Stomach smooth muscle (tissue), 2 donors: ENCODE measurements around the gene C4orf51.

Experiments used
- H3K27ac ChIP-seq: one replicate; pipeline ENCODE4 v1.7.0; 2013; ENCODE audit warnings: mild to moderate bottlenecking, low read length, inconsistent platforms
- H3K27me3 ChIP-seq, 2 donors: one replicate each; pipeline ENCODE4 v1.7.0; 2013; ENCODE audit warnings: low read length in 2 of 2; ENCODE audit not compliant: insufficient read depth in 2 of 2, control insufficient read depth in 1 of 2
- H3K36me3 ChIP-seq, 2 donors: one replicate each; pipeline ENCODE4 v1.7.0; 2013; ENCODE audit warnings: low read length in 2 of 2; ENCODE audit not compliant: control insufficient read depth in 2 of 2, insufficient read depth in 2 of 2
- H3K4me1 ChIP-seq: one replicate; pipeline ENCODE4 v1.7.0; 2013; ENCODE audit warnings: low read length; ENCODE audit not compliant: control insufficient read depth, insufficient read depth
- H3K4me3 ChIP-seq, 2 donors: one replicate each; pipeline ENCODE4 v1.7.0; 2013; ENCODE audit warnings: low read length in 2 of 2
- H3K9ac ChIP-seq, 2 donors: one replicate each; pipeline ENCODE4 v1.7.0; 2013; ENCODE audit warnings: low read length in 2 of 2, mild to moderate bottlenecking in 1 of 2
- H3K9me3 ChIP-seq, 2 donors: one replicate each; pipeline ENCODE4 v1.7.0; 2013; ENCODE audit warnings: low read length in 2 of 2; ENCODE audit not compliant: control insufficient read depth in 2 of 2
- donor health status: healthy.
- donor health status: Pancreatic carcinoma.

The C4orf51 gene

DNA sequence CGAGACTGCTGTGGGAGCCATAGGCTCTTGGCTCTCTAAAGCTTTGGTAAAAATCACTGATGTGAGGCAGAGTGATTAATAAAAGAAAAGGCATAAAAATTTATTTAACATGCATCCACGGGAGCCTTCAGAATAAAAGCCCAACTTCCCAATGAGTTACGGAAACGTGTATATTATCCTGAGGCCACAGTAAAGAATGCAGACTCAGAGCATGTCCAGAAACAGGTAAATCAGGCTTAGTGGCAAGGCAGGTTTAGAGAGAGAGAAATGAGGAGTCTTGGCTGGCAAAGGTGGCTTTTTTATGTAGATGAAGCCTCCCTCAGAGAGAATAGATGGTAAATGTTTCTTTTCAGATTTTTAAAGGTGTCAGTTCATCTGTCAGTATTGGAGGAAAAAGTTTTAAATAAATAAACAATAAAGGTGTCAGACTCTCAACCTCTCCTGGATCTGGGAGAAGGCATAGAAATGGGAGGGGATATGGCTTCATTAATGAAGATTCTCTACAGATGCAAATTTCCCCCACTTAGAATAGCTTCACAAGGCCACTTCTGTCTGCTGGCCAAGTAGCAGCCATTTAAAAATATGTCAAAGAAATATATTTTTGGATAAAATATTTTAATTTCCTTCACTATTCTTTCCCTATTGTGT, 24.0 kb downstream of the C4orf51 start:
- no peaks in the 10 kb centered on the region for H3K4me1 ChIP-seq
- no peak overlapping the region for H3K27ac ChIP-seq
- no peak overlapping the region for H3K9ac ChIP-seq

DNA sequence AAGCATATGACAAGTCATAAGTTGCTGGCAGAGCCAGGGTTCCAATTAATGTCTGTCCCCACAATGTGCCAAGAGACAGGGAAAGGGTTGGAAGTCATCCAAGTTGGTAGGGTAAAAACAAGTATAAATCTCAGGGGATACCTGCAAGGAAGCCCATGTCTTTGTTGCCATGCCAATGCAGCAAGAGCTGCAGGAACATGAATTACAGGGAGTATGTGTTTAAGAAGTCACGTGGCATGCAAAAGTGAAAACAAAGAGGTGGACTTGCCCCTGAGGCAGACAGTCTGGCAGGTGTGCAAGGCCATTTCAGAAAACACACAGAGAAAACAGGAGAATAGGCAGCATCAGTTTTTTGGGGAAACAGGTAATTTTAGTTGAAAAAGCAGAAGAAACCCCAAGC, 29.4 kb downstream of the C4orf51 start:
- Histone ChIP-seq H3K4me1 (no peaks in the 10 kb centered on the region), H3K4me3 (no peak overlapping the region), H3K27ac (no peak overlapping the region), H3K9ac (no peak overlapping the region), H3K9me3 (no peaks in the 10 kb centered on the region), H3K36me3 (no peaks in the 10 kb centered on the region), H3K27me3 (no peaks in the 10 kb centered on the region)

More for the DNA sequence above, 24.0 kb downstream of the C4orf51 start:
- Histone ChIP-seq H3K9me3 (no peaks in the 10 kb centered on the region), H3K27me3 (no peaks in the 10 kb centered on the region), H3K36me3 (no peaks in the 10 kb centered on the region), H3K4me3 (no peak overlapping the region)

- H3K9ac ChIP-seq: no peak overlapping the region
- H3K27me3 ChIP-seq: no peaks in the 10 kb centered on the region
- no peaks in the 10 kb centered on the region for H3K9me3 ChIP-seq
- H3K36me3 ChIP-seq: no peaks in the 10 kb centered on the region
- no peak overlapping the region for H3K27ac ChIP-seq
- H3K4me3 ChIP-seq: no peak overlapping the region
- no peaks in the 10 kb centered on the region for H3K4me1 ChIP-seq
Observed at GRCh38 chr4:145709843-145710242, 29.9 kb downstream of the C4orf51 start.

- no peak overlapping the region for H3K4me3 ChIP-seq
- no peaks in the 10 kb centered on the region for H3K27me3 ChIP-seq
- no peaks in the 10 kb centered on the region for H3K9me3 ChIP-seq
- no peaks in the 10 kb centered on the region for H3K4me1 ChIP-seq
- no peaks in the 10 kb centered on the region for H3K36me3 ChIP-seq
- H3K27ac ChIP-seq: no peak overlapping the region
- no peak overlapping the region for H3K9ac ChIP-seq
Observed at GRCh38 chr4:145716200-145716599, 36.3 kb downstream of the C4orf51 start.

GRCh38 chr4:145716661-145717200, 36.8 kb downstream of the C4orf51 start:
- Histone ChIP-seq H3K4me1 (no peaks in the 10 kb centered on the region), H3K9ac (no peak overlapping the region), H3K9me3 (no peaks in the 10 kb centered on the region), H3K4me3 (no peak overlapping the region), H3K36me3 (no peaks in the 10 kb centered on the region), H3K27ac (no peak overlapping the region), H3K27me3 (no peaks in the 10 kb centered on the region)

DNA sequence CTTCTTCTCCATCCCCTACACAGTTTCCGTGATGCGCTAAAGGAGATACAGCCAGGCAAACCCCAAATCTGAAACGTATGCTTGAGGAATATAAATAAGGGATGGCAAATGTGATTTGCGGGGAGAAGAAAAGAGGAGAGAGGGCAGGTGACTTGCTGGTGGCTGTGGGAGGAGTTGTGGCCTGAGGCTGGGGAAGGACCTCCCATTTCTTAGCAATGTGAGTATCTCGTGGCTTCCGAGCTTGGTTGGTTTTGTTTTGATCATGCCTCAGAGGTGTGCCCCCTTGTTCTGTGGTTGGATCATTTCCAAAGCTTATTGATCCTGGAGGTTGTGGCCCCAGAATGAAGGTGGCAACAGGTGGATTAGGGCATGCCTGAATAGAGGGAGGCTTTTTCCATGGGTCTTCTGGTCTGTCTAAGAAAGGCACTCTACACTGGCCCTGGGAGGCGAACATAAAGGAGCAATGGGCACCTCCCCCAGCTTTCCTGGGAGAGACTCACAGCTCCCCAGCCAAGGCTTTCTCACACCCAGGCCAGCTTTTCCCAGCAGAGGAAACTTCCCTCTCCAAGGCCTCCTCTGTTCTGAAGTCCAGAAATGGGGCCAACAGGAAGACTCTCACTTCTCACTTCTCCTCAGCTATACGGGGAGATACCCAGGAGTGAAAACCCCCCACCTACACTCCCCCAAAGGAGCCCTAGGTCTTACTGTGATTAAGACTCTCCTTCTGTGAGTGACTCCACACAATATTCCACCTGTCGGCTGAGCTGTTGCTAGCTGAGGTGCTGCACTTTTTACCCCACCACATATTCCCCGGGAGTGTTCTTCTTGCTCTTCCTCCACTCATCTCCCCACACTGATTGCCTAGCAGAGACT, 40.0 kb downstream of the C4orf51 start:
- H3K4me3 ChIP-seq: no peak overlapping the region
- H3K9ac ChIP-seq: no peak overlapping the region
- H3K9me3 ChIP-seq: no peaks in the 10 kb centered on the region
- H3K27ac ChIP-seq: no peak overlapping the region
- no peaks in the 10 kb centered on the region for H3K4me1 ChIP-seq
- H3K27me3 ChIP-seq: no peaks in the 10 kb centered on the region
- H3K36me3 ChIP-seq: no peaks in the 10 kb centered on the region

- H3K27ac ChIP-seq: no peak overlapping the region
- no peaks in the 10 kb centered on the region for H3K36me3 ChIP-seq
- H3K4me1 ChIP-seq: no peaks in the 10 kb centered on the region
- no peaks in the 10 kb centered on the region for H3K9me3 ChIP-seq
- no peak overlapping the region for H3K4me3 ChIP-seq
- H3K27me3 ChIP-seq: no peaks in the 10 kb centered on the region
- H3K9ac ChIP-seq: no peak overlapping the region
Observed at GRCh38 chr4:145720656-145721055, 40.7 kb downstream of the C4orf51 start.

DNA sequence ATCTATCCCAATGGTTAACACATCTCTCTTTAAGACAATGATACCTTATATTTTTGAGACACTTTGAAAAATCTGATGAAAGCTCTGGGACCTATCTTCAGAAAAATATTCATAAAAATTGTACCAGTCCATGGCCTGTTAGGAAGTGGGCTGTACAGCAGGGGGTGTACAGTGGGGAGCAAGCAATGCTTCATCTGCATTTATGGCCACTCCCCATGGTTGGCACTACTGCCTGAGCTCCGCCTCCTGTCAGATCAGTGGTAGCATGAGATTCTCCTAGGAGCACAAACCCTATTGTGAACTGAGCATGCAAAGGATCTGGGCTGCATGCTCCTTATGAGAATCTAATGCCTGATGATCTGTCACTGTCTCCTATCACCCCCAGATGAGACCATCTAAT, 42.6 kb downstream of the C4orf51 start:
- H3K9me3 ChIP-seq: no peaks in the 10 kb centered on the region
- H3K9ac ChIP-seq: no peak overlapping the region
- H3K4me1 ChIP-seq: no peaks in the 10 kb centered on the region
- H3K36me3 ChIP-seq: no peaks in the 10 kb centered on the region
- no peak overlapping the region for H3K4me3 ChIP-seq
- H3K27ac ChIP-seq: no peak overlapping the region
- H3K27me3 ChIP-seq: no peaks in the 10 kb centered on the region

DNA sequence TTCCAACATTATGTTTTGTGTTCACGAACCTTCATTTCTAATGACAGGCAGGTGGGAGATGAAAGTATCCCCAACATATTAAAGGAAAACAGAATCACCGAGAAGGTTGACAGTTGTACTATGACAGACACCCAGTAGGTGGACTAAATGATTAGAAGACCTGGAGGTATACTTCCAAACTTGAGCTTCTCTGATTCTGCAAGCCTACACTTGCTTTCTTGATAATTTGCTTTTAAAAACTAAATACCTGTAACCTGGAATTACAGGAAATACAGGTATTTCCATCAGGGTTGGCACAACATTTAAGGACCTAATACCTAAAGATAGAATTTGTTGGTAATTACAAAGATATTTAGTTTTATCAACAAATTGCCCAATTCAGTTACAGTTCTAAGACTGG, 43.4 kb downstream of the C4orf51 start:
- no peaks in the 10 kb centered on the region for H3K9me3 ChIP-seq
- H3K4me3 ChIP-seq: no peak overlapping the region
- no peak overlapping the region for H3K27ac ChIP-seq
- H3K4me1 ChIP-seq: no peaks in the 10 kb centered on the region
- H3K27me3 ChIP-seq: no peaks in the 10 kb centered on the region
- H3K36me3 ChIP-seq: no peaks in the 10 kb centered on the region
- H3K9ac ChIP-seq: no peak overlapping the region

DNA sequence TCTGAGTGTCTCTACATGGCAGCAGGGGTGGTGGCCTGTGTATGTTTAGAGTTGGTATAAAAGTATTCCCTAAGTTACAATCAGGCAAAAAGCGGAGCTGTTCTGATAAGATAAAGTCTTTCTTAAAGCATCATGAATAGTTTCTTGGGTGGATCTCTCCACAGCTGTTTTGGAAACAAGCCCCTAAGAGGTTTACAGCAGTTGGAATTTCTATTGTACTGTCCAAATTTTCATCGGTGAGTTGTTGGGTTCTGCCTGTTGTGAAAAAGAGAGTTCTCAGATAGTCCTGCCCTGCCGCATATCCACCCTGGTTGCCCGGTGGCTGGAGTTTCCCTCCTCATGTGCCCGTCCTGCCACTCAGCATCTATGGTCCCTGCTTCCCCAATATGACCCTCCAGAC, 50.1 kb downstream of the C4orf51 start:
- Histone ChIP-seq H3K36me3 (no peaks in the 10 kb centered on the region), H3K4me1 (peaks cover 25% of the 10 kb centered on the region), H3K9ac (no peak overlapping the region), H3K27ac (no peak overlapping the region), H3K4me3 (no peak overlapping the region), H3K9me3 (no peaks in the 10 kb centered on the region), H3K27me3 (no peaks in the 10 kb centered on the region)

DNA sequence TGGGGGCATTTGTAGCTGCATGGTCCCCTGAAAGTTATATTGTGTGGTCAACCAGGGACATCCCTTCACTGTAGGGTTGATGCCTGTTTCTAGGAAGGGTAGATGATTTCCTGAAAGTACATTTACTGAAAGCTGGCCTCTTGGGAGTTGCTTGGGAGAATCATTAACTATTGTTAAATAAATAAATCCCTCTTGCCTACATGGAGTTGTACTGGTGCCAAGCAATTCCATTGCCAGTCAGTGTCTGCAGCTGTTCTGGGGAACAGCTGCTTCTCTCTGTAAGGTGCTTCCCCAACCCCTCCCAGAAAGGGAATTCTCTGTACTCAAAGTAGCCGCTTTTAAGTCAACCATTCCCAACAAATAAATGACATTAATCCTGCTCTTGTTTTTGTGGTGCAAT, 51.1 kb downstream of the C4orf51 start:
- H3K9me3 ChIP-seq: no peaks in the 10 kb centered on the region
- H3K4me3 ChIP-seq: no peak overlapping the region
- no peaks in the 10 kb centered on the region for H3K27me3 ChIP-seq
- H3K9ac ChIP-seq: no peak overlapping the region
- peaks cover 32% of the 10 kb centered on the region for H3K4me1 ChIP-seq
- H3K27ac ChIP-seq: no peak overlapping the region
- H3K36me3 ChIP-seq: no peaks in the 10 kb centered on the region
